ENCODE measurements around the gene SLC34A3. TPM values are rescaled to one million over a fixed set of nuclear protein-coding genes. Genes with fewer than 3 reads are reported as not detected.

The SLC34A3 gene
- total RNA-seq, 4 donors from 2014 or later: not detected

- TF ChIP-seq, protein P1, sequence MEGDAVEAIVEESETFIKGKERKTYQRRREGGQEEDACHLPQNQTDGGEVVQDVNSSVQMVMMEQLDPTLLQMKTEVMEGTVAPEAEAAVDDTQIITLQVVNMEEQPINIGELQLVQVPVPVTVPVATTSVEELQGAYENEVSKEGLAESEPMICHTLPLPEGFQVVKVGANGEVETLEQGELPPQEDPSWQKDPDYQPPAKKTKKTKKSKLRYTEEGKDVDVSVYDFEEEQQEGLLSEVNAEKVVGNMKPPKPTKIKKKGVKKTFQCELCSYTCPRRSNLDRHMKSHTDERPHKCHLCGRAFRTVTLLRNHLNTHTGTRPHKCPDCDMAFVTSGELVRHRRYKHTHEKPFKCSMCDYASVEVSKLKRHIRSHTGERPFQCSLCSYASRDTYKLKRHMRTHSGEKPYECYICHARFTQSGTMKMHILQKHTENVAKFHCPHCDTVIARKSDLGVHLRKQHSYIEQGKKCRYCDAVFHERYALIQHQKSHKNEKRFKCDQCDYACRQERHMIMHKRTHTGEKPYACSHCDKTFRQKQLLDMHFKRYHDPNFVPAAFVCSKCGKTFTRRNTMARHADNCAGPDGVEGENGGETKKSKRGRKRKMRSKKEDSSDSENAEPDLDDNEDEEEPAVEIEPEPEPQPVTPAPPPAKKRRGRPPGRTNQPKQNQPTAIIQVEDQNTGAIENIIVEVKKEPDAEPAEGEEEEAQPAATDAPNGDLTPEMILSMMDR (IDR thresholded peaks at IDR 0.05): no peak
- H3K27ac ChIP-seq: no peak overlapping the region
- intact Hi-C loops (cut with DNase I; ENCODE audit: low total_unique reads): no loop called here
- H3K27me3 ChIP-seq: no peaks in the 10 kb centered on the region
- H3K9me3 ChIP-seq: no peaks in the 10 kb centered on the region
- no peaks in the 10 kb centered on the region for H3K36me3 ChIP-seq
- H3K4me1 ChIP-seq: peaks cover 3 to 6% (median 4%) of the 10 kb centered on the region in 4 donors
- WGBS, 2 donors (ENCODE audit: low coverage in 1 of 2): 82% methylated on average over 13 of the region's 13 CpGs; no CpG with 5 or more reads in 1 of the 2 donors
- no peak for DNase-seq
- H3K4me3 ChIP-seq: no peak overlapping the region
- in situ Hi-C loops (cut with MboI; ENCODE audit: low pct_ligation_motif_present in 1 of 4, low pct_unique_long_range_greater_than_20kb in 1 of 4, low sequenced_read_pairs in 3 of 4): loop anchor here in 1 of 4 donors (25.0 kb wide), 1 partner anchor 99 kb away; the partner anchor contains the start of gene DPP7
Observed at GRCh38 chr9:137211532-137211931, 19.2 kb upstream of the SLC34A3 start.

DNA sequence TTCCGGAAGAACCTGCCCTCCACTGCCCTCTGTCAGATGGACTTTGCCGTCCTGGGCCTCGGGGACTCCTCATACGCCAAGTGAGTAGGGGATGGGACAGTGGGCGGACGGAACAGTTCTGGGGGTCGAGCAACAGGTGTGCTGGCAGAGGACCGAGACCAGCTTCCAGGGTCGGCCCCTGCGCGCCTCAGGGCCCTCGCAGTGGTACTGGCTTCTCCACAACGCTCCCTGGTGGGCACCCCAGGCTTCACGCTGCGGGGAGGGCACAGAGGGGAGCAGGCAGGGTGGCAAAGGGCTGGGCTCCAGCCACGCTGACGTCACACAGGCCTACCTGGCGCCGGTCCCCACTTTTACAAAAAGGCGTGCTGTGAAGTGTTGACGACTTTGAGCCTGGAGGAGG is 18.2 kb upstream of the SLC34A3 start:
- Histone ChIP-seq H3K36me3 (no peaks in the 10 kb centered on the region), H3K27ac (no peak overlapping the region), H3K27me3 (no peaks in the 10 kb centered on the region), H3K4me1 (peaks cover 0 to 10% (median 8%) of the 10 kb centered on the region in 4 donors), H3K4me3 (no peak overlapping the region), H3K9me3 (no peaks in the 10 kb centered on the region)
- TF ChIP-seq POLR2AphosphoS5 (IDR thresholded peaks at IDR 0.05) (no peak), EP300 (IDR thresholded peaks at IDR 0.05; ENCODE audit: low read depth) (no peak), POLR2A (IDR thresholded peaks at IDR 0.05) (no peak)
- TF ChIP-seq, protein P1 (IDR thresholded peaks at IDR 0.05): no peak
- intact Hi-C loops (cut with DNase I; ENCODE audit: low total_unique reads) (no loop called here), in situ Hi-C loops (cut with MboI; ENCODE audit: low pct_ligation_motif_present in 1 of 4, low pct_unique_long_range_greater_than_20kb in 1 of 4, low sequenced_read_pairs in 3 of 4) (loop anchor here in 1 of 4 donors (25.0 kb wide), 1 partner anchor 100 kb away; the partner anchor contains the start of gene DPP7)
- no peak for DNase-seq
- WGBS, 2 donors (ENCODE audit: low coverage in 1 of 2): 75% methylated on average over 21 of the region's 21 CpGs; no CpG with 5 or more reads in 1 of the 2 donors

DNA sequence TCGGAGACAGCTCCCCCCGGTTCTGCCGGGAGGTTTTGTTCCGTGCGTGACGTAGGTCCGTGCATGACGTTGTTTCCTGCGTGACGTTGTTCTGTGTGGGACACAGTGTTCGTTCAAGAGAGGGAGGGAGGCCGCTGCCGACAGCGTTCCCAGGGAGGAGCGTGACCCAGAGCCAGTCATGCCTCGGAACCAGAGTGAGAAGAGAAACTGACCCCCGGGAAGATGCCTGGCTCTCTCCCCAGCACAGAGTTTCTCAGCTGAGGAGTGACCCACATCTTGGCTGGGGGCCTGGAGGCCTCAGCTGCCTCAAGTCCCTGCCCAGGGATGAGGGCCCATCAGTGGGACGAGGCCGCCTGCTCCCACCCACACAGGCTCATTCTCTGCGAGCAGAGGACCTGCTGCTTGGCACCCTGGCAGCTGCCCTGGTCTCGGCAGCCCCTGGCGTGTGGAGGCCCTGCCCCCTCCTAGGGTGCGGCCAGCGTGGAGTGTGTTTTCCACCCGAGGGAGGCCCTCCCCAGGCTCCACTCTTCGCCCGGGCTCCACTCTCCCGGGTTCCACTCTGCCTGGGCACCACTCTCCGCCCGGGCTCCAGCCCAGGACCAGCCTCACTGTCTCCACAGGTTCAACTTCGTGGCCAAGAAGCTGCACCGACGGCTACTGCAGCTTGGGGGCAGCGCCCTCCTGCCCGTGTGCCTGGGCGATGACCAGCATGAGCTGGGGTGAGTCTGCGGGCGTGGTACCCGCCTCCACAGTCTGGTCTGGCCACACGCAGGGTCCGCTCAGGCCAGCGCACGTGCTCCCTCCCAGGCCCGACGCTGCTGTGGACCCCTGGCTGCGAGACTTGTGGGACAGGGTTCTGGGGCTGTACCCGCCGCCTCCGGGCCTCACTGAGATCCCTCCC is 17.3 kb upstream of the SLC34A3 start:
- in situ Hi-C loops (cut with MboI; ENCODE audit: low pct_ligation_motif_present in 1 of 4, low pct_unique_long_range_greater_than_20kb in 1 of 4, low sequenced_read_pairs in 3 of 4) (loop anchor here in 1 of 4 donors (25.0 kb wide), 1 partner anchor 101 kb away; the partner anchor contains the start of gene DPP7), intact Hi-C loops (cut with DNase I; ENCODE audit: low total_unique reads) (no loop called here)
- no peak overlapping the region for H3K27ac ChIP-seq
- H3K4me3 ChIP-seq: no peak overlapping the region
- no peaks in the 10 kb centered on the region for H3K9me3 ChIP-seq
- no peak for DNase-seq
- 88% methylated on average over 49 of the region's 49 CpGs; no CpG with 5 or more reads in 1 of the 2 donors for WGBS, 2 donors (ENCODE audit: low coverage in 1 of 2)
- no peaks in the 10 kb centered on the region for H3K27me3 ChIP-seq
- H3K36me3 ChIP-seq: no peaks in the 10 kb centered on the region
- TF ChIP-seq, protein P1 (IDR thresholded peaks at IDR 0.05): peak in 1 of 5 experiments; percentile 10
- TF ChIP-seq EP300 (IDR thresholded peaks at IDR 0.05; ENCODE audit: low read depth) (no peak), POLR2AphosphoS5 (IDR thresholded peaks at IDR 0.05) (no peak), POLR2A (IDR thresholded peaks at IDR 0.05) (no peak)
- H3K4me1 ChIP-seq: peaks cover 0 to 19% (median 16%) of the 10 kb centered on the region in 4 donors

GRCh38 chr9:137214620-137215019 is 16.1 kb upstream of the SLC34A3 start:
- Histone ChIP-seq H3K27ac (no peak overlapping the region), H3K27me3 (no peaks in the 10 kb centered on the region), H3K9me3 (no peaks in the 10 kb centered on the region), H3K4me3 (no peak overlapping the region), H3K36me3 (no peaks in the 10 kb centered on the region), H3K4me1 (peaks cover 0 to 25% (median 24%) of the 10 kb centered on the region in 4 donors)
- TF ChIP-seq EP300 (IDR thresholded peaks at IDR 0.05; ENCODE audit: low read depth): no peak
- TF ChIP-seq POLR2AphosphoS5 (IDR thresholded peaks at IDR 0.05): no peak
- TF ChIP-seq POLR2A (IDR thresholded peaks at IDR 0.05): no peak
- TF ChIP-seq, protein P1 (IDR thresholded peaks at IDR 0.05): no peak
- intact Hi-C loops (cut with DNase I; ENCODE audit: low total_unique reads) (no loop called here), in situ Hi-C loops (cut with MboI; ENCODE audit: low pct_ligation_motif_present in 1 of 4, low pct_unique_long_range_greater_than_20kb in 1 of 4, low sequenced_read_pairs in 3 of 4) (loop anchor here in 1 of 4 donors (25.0 kb wide), 1 partner anchor 102 kb away; the partner anchor contains the start of gene DPP7)
- 91% methylated on average over 19 of the region's 19 CpGs; no CpG with 5 or more reads in 1 of the 2 donors for WGBS, 2 donors (ENCODE audit: low coverage in 1 of 2)
- no peak for DNase-seq
